Measurements from ENCODE around the gene IL4I1.

The IL4I1 gene

DNA sequence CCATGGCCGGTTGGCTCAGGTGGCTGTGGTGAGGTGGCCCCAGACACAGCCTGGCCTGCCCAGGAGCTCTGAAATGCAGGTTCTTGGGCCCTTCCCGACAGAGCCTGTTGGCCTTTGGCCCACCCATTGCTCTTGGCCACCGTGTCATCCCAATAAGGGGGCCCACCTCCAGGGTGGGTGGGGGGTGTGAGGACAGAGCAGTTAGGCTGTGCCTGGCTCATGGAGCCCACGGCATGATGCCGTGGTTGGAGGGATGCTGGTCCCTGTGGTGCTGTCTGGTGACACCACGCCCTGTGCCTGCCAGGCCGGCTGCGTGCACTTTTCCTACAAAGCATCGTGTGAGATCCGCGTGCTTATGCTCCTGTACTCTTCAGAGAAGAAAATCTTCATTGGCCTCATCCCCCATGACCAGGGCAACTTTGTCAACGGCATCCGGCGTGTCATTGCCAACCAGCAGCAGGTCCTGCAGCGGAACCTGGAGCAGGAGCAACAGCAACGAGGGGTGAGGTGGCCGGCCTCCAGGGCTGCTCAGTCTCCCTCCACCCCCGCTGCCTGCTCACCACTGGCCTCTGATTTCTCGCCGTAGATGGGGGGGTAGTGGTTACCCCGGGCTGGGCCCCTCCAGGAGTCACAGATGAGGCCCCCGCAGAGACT, 36.9 kb downstream of the IL4I1 start:
- no peak for DNase-seq (ENCODE audit: low spot score)
- in situ Hi-C loops (cut with MboI; ENCODE audit: low sequenced_read_pairs, unreplicated experiment): no loop called here
- TF ChIP-seq CTCF (IDR thresholded peaks at IDR 0.05; ENCODE audit: borderline replicate concordance, control extremely low read depth, extremely low read depth, insufficient read depth, missing control alignments): no peak

DNA sequence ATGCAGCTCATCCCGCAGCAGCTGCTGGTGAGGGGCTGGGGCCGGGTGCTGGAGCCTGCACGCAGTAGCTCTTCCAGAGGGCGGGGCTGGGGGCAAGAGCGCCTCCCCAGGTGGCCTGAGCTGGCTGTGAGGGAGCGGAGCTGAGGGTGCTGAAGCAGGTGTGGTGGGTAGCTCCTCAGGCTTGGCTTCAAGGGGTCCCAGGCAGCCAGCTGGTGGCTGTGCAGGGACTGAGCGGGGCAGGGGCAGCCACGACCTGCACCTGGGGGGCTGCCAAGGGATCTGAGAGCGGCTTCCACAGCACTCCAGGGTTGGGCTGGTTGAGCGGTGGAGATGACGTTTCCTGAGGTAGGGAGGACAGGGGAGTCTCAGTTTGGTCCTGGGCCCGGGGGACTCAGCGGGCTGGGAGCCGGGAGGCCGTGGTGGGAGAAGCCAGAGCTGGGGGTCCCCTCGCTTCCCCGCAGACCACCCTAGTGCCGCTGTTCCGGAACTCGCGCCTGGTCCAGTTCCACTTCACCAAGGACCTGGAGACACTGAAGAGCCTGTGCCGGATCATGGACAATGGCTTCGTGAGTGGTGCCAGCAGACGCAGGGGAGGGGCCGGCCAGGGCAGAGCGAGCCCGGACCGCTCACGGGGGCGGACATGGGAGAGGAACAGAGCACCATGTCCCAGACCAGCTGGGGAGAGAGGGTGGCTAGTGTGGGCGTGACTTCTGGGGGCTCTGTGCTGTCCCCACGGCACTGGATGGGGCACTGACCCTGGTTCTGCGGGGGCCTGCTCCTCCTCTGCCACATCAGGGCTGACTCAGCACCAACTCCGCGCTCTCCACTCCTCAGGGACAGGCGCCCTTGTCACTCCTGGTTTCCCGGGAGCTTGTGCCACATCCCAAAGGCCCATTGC, 38.4 kb downstream of the IL4I1 start:
- in situ Hi-C loops (cut with MboI; ENCODE audit: low sequenced_read_pairs, unreplicated experiment): no loop called here
- no peak for TF ChIP-seq CTCF (IDR thresholded peaks at IDR 0.05; ENCODE audit: borderline replicate concordance, control extremely low read depth, extremely low read depth, insufficient read depth, missing control alignments)
- no peak for DNase-seq (ENCODE audit: low spot score)

DNA sequence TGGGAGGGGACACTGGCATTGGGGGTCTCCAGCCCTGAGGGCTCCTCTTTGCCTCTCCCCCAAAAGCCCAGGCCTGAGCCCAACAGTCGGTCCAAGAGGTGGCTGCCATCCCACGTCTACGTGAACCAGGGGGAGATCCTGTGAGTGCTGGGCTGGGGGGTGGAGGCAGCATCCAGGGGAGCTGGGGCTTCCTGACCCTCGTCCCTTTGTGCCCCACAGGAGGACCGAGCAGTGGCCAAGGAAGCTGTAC, 38.9 kb downstream of the IL4I1 start:
- no peak for DNase-seq (ENCODE audit: low spot score)
- no peak for TF ChIP-seq CTCF (IDR thresholded peaks at IDR 0.05; ENCODE audit: borderline replicate concordance, control extremely low read depth, extremely low read depth, insufficient read depth, missing control alignments)
- in situ Hi-C loops (cut with MboI; ENCODE audit: low sequenced_read_pairs, unreplicated experiment): no loop called here

GRCh38 chr19:49857061-49857837, 39.4 kb downstream of the IL4I1 start:
- TF ChIP-seq CTCF (IDR thresholded peaks at IDR 0.05; ENCODE audit: borderline replicate concordance, control extremely low read depth, extremely low read depth, insufficient read depth, missing control alignments): no peak
- DNase-seq (ENCODE audit: low spot score): no peak
- in situ Hi-C loops (cut with MboI; ENCODE audit: low sequenced_read_pairs, unreplicated experiment): no loop called here

DNA sequence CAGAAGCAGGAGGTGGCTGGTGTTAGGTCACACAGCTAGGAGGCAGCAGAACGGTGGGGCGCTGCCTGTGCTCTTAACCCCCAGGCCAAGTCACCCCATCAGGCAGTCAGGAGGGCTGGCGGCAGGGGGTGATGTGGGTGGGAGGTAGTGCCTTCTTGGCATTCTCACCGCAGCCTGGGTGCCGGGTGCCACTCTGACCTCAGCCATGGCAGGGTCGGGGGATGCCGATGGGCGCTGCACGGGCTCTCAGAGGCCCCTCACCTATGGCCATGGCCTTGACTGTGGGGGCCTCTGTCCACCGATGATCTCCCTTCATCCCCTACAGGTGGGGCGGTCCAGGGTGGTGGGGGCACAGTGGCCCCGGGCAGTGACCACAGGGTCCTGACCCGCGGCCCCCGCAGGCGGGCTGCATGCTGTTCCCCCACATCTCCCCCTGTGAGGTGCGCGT, 40.1 kb downstream of the IL4I1 start:
- no peak for TF ChIP-seq CTCF (IDR thresholded peaks at IDR 0.05; ENCODE audit: borderline replicate concordance, control extremely low read depth, extremely low read depth, insufficient read depth, missing control alignments)
- no peak for DNase-seq (ENCODE audit: low spot score)
- in situ Hi-C loops (cut with MboI; ENCODE audit: low sequenced_read_pairs, unreplicated experiment): no loop called here

DNA sequence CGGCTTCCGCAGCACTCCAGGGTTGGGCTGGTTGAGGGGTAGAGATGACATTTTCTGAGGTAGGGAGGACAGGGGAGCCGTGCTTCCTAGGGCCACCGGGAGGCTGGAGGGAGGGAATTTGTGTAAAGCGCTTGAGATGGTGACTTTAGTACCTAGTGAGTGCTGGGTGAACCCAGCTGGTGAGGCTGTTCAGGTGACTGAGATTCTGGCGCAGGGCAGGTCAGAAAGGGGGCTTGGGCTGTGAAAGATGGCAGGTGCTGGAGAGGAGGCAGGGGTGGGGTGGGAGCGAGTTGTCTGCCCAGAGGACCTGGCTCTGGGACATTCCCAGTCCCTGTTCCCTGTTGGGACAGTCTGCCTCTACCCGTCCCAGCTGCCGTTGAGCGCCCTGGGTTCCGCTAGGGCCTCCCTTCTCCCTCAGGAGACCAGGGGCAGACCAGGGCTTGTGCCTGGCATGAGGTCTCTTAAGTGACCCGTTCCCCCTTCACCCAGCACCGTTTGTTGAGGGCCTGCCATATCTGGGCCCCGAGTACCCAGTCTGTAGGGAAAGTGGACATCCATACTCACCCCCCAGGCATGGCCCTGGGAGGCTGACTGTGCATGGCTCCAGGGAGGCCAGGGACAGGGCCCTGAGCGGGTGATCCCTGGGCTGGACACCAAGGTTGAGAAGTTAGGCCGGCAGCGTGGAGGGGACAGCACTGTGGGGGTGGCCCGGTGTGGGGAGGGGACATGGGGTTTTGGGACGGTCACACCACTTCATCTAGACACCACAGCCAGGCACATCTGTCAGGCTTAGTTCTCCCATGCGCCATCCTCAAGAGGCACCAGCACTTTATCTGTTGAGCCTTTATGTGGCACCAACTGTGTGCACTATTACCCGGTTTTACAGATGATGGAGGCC, 40.8 kb downstream of the IL4I1 start:
- no peak for DNase-seq (ENCODE audit: low spot score)
- TF ChIP-seq CTCF (IDR thresholded peaks at IDR 0.05; ENCODE audit: borderline replicate concordance, control extremely low read depth, extremely low read depth, insufficient read depth, missing control alignments): no peak
- in situ Hi-C loops (cut with MboI; ENCODE audit: low sequenced_read_pairs, unreplicated experiment): no loop called here
